HL-60 (cell line): Measurements from ENCODE around the gene EMC6.

Experiments
- GABPA ChIP-seq: IDR thresholded peaks from 2 replicates; pipeline ENCODE4 v1.6.1; 2012; ENCODE audit warnings: low read depth
- POLR2AphosphoS5 ChIP-seq: IDR thresholded peaks from 2 replicates; pipeline ENCODE4 v1.6.1; 2012; ENCODE audit warnings: low read depth
- SPI1 ChIP-seq: IDR thresholded peaks from 2 replicates; pipeline ENCODE4 v1.6.1; 2012; ENCODE audit warnings: low read depth, mild to moderate bottlenecking, borderline replicate concordance
- TF ChIP-seq, protein P1 (sequence below): IDR thresholded peaks from 2 replicates; pipeline ENCODE4 v1.6.1; 2012; ENCODE audit warnings: low read depth; ENCODE audit not compliant: insufficient replicate concordance
- TF ChIP-seq, protein P2 (sequence below): IDR thresholded peaks from one replicate; pipeline ENCODE4 v1.5.1; 2011; ENCODE audit warnings: low read length, control low read depth, inconsistent platforms; ENCODE audit not compliant: insufficient read depth

DNA sequence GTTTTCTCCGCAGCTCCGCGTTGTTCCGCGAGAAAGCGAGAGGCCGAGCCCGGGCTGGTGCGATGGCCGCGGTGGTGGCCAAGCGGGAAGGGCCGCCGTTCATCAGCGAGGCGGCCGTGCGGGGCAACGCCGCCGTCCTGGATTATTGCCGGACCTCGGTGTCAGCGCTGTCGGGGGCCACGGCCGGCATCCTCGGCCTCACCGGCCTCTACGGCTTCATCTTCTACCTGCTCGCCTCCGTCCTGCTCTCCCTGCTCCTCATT is 404 bp downstream of the EMC6 start:
- TF ChIP-seq, protein P1, sequence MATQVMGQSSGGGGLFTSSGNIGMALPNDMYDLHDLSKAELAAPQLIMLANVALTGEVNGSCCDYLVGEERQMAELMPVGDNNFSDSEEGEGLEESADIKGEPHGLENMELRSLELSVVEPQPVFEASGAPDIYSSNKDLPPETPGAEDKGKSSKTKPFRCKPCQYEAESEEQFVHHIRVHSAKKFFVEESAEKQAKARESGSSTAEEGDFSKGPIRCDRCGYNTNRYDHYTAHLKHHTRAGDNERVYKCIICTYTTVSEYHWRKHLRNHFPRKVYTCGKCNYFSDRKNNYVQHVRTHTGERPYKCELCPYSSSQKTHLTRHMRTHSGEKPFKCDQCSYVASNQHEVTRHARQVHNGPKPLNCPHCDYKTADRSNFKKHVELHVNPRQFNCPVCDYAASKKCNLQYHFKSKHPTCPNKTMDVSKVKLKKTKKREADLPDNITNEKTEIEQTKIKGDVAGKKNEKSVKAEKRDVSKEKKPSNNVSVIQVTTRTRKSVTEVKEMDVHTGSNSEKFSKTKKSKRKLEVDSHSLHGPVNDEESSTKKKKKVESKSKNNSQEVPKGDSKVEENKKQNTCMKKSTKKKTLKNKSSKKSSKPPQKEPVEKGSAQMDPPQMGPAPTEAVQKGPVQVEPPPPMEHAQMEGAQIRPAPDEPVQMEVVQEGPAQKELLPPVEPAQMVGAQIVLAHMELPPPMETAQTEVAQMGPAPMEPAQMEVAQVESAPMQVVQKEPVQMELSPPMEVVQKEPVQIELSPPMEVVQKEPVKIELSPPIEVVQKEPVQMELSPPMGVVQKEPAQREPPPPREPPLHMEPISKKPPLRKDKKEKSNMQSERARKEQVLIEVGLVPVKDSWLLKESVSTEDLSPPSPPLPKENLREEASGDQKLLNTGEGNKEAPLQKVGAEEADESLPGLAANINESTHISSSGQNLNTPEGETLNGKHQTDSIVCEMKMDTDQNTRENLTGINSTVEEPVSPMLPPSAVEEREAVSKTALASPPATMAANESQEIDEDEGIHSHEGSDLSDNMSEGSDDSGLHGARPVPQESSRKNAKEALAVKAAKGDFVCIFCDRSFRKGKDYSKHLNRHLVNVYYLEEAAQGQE, result no peak
- TF ChIP-seq, protein P2, sequence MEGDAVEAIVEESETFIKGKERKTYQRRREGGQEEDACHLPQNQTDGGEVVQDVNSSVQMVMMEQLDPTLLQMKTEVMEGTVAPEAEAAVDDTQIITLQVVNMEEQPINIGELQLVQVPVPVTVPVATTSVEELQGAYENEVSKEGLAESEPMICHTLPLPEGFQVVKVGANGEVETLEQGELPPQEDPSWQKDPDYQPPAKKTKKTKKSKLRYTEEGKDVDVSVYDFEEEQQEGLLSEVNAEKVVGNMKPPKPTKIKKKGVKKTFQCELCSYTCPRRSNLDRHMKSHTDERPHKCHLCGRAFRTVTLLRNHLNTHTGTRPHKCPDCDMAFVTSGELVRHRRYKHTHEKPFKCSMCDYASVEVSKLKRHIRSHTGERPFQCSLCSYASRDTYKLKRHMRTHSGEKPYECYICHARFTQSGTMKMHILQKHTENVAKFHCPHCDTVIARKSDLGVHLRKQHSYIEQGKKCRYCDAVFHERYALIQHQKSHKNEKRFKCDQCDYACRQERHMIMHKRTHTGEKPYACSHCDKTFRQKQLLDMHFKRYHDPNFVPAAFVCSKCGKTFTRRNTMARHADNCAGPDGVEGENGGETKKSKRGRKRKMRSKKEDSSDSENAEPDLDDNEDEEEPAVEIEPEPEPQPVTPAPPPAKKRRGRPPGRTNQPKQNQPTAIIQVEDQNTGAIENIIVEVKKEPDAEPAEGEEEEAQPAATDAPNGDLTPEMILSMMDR, result no peak
- TF ChIP-seq SPI1 (no peak), GABPA (no peak), POLR2AphosphoS5 (no peak)
